ENCODE results near the gene CDK5R1.

DNA sequence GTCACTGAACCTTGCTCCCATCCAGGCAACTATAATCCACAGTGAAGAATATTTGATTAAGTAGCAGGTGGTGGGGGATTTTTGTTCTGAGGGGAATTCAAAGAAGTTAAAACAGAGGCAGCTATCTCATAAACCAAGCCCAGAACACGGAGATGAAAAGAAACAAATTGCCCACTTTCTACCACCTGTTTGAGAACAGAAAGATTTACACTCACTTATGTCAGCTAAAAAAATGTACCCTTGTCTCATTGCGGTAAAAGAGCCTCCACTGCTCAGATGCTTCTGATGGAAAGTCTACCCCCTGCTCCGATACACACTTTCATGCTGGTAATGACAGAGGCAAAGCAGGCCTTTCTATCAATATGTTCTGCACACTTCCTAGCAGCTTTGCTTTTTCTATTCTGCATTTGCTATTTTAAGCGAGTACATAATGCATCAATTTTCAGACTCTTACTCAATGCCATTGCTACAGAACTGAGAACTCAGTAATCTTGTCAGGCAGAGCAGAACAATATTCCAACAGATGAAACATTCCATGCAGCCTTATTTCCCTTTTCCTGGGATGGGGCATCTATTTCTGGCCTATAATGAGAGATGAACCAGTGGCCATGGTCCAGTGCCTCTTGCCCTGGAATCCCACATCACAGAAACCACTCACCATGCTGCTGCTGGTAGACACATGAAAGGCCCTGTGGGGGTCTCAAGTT is 29.0 kb downstream of the CDK5R1 start:
- TF ChIP-seq, protein P1, sequence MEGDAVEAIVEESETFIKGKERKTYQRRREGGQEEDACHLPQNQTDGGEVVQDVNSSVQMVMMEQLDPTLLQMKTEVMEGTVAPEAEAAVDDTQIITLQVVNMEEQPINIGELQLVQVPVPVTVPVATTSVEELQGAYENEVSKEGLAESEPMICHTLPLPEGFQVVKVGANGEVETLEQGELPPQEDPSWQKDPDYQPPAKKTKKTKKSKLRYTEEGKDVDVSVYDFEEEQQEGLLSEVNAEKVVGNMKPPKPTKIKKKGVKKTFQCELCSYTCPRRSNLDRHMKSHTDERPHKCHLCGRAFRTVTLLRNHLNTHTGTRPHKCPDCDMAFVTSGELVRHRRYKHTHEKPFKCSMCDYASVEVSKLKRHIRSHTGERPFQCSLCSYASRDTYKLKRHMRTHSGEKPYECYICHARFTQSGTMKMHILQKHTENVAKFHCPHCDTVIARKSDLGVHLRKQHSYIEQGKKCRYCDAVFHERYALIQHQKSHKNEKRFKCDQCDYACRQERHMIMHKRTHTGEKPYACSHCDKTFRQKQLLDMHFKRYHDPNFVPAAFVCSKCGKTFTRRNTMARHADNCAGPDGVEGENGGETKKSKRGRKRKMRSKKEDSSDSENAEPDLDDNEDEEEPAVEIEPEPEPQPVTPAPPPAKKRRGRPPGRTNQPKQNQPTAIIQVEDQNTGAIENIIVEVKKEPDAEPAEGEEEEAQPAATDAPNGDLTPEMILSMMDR (IDR thresholded peaks at IDR 0.05), result no peak
- no peak for TF ChIP-seq POLR2A (IDR thresholded peaks at IDR 0.05)

All from esophagus squamous epithelium (tissue), 4 donors.